GM18498 (cell line): Measurements from ENCODE around the gene FBXL17.

Experiments used
- ATAC-seq: cut with Tn5 transposase; IDR thresholded peaks from one replicate; pipeline ENCODE4 v1.9.1; 2021; ENCODE audit warnings: mild to moderate bottlenecking, moderate library complexity; ENCODE audit not compliant: unreplicated experiment

The FBXL17 gene

DNA sequence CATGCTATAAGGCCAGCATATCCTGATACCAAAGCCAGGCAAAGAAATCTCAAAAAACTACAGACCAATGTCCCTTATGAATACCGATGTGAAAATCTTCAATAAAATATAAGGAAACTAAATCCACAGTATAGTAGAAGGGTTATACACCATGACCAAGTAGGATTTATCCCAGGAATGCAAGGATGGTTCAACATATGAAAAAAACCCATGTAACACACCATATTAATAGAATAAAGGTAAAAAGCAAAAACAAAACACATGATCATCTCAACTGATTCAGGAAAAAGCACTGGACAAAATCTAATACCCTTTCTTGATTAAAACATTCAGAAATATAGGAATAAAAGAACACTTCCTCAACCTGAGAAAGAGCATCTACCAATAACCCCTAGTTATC is 6.1 kb downstream of the FBXL17 start:
- no peak for ATAC-seq

DNA sequence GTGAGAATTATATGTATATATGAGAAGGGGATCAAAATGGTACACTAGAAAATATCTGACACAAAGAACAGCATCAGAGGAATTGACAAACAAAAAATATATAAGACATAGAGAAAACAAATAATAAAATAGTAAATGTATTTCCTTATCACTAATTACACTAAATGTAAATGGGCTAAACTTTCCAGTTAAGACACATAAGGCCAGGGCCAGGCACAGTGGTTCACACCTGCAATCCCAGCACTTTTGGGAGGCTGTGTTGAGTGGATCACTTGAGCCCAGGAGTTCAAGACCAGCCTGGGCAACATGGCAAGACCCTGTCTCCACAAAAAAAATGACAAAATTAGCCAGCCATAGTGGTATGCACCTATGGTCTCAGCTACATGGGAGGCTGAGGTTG is 8.5 kb downstream of the FBXL17 start:
- ATAC-seq, result no peak

DNA sequence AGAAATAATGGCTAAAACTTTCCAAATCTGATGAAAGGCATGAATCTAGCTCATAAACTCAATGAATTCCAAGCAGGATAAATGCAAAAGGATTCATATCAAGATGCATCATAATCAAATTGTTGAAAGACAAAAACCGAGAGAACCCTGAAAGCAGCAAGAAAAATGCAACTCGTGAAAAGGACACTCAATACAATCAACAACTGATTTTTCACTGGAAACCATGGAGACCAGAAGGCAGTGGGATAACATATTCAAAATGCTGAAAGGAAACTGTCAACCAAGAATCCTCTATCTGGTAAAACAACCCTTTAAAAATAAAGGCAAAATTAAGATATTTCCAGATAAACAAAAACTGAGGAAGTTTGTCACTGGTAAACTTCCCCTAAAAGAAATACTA is 9.5 kb downstream of the FBXL17 start:
- ATAC-seq, result no peak

DNA sequence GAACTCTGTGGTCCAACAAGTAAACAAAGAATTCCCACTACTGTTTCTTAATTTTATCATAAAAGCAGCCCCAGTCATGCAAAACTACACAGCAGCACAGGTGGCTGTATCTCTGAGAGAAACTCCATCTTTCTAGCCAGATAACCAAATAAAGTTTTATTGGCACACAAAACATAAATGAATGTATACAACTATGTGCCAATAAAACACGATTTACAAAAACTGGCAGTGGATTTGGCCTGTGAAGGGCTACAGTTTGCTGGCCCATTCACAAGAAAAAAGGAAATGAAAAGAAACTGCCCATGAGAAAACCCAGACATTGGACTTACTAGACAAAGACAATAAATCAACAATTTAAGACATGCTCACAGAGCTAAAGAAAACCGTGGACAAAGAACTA is 10.6 kb downstream of the FBXL17 start:
- no peak for ATAC-seq

- ATAC-seq, result no peak
Measured at GRCh38 chr5:108369167-108369566, 12.7 kb downstream of the FBXL17 start.

DNA sequence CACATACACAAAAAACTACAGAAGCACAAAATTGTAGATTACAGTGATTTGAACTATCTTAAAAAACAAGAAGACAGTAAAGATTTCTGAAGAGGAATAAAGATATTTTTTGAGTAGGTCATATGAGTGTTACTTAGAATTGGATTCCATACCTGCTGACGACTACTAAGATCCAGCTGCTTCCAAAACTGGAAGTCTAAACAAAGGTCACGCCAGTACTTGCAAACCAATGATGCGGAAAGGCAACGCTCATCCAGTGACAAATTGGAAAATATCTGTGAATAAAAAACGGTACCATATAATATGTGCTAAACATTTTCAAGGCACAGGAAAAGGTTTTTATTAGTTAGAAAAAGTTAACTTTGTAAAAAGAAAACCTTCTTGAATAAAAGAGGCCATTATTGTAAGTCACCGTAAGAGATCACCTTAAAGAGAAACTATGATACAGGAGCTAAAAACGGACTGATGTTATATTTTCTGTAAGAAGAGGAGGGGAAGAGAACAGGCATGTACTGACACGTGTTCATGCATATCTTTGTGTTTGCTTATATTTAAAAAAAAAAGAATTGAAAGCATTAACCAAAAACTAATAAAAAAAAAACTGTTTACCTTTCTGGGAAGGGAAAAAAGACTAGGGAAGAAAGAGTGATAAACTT is 14.1 kb downstream of the FBXL17 start:
- no peak for ATAC-seq

- ATAC-seq, result no peak
Measured at GRCh38 chr5:108366500-108366899, 15.4 kb downstream of the FBXL17 start.

DNA sequence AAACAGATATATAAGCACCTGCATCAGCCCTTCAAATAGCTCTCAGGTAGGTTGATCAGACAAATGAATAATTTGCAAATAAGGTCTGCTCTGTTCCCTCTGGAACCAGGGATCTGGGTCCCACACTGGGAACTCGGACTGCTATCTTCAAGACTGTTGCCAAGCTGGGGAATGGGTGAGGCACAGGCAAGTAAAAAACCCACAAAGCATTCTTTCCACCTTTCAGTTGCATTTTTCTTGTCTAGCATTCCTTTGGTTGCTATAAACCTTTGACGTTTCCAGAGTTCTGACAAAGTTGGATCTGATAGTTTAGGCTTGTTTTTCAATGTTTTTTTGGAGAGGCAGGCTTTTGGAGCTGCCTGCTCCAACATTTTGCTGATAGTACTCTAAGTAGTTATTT is 20.1 kb downstream of the FBXL17 start:
- ATAC-seq, result no peak

GRCh38 chr5:108361239-108361638 is 20.7 kb downstream of the FBXL17 start:
- ATAC-seq, result no peak

GRCh38 chr5:108360280-108360679 is 21.6 kb downstream of the FBXL17 start:
- no peak for ATAC-seq

DNA sequence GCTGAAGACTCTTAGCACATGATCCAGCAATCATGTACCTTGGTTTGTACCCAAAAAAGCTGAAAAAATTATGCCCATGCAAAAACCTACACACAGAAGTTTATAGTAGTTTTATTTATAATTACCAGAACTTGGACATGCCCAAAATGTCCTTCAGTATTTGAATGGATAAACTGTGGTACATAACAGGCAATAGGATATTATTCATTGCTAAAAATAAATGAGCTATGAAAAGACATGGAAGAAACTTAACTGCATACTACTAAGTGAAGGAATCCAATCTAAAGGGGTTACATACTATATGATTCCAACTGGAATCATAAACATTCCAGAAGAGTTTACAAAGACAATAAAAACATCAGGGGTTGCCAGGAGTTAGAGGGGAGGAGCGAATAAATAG is 25.6 kb downstream of the FBXL17 start:
- ATAC-seq, result no peak

GRCh38 chr5:108353087-108353486 is 28.8 kb downstream of the FBXL17 start:
- ATAC-seq, result no peak

DNA sequence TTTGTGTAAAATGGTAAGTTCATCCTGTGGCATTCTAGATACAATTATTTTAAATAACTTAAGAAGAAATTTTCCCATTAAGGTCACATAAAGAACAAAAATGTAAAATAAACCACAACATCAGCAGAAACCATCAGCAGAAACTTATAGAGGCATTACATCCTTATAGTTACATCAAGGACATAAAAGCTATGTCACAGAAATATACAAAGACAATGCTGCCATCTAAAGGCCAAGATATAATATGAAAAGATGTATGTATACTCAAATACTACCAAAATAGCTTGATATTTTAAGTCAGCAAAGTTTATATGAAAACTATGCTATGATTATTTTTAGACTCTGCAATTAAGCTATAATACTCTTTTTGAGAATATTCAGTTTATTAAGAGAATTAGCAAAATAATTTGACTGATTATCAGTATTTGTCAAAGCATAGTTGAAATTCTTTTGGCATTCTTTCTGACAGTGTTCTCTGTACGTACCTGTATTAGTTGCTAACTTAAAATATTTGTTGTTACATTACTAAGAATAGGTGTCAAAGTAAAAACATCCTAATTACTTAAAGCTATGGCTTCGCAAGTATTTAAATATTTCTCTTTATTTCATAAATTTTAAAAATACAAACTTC is 36.2 kb downstream of the FBXL17 start:
- peak; percentile 80 for ATAC-seq

DNA sequence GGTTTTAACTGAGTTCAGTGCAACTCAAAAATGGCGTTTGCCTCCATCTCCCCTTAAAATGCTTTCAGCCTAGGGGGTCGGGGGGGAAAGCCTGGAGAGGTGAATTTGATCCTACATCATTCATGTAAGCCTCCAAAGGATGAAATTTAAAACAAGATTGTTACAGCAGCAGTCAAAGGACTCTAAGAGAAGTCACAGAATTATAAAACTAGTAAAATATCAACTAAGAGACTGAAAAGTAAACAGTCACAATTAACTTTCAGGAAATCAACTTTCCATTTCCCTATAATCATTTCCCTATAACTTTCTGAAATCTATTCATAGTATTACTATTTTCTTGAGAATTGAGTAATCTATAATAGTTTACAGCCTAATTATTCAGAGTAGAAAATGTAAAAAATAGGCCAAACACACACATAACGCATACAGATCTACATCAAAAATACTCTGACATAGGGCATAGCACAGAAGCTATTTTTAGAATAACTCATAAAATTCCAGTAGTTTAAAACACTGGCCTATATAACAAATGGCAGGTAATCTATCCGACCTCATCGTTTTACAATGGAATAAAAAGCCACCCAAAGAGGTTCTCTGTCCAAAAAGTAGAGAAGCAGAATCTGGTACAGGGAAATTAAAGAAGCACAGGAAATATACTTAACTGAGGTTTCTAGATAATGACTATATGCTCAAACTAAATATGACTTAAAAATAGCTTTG is 37.6 kb downstream of the FBXL17 start:
- no peak for ATAC-seq

GRCh38 chr5:108341866-108342265 is 40.0 kb downstream of the FBXL17 start:
- ATAC-seq, result no peak

DNA sequence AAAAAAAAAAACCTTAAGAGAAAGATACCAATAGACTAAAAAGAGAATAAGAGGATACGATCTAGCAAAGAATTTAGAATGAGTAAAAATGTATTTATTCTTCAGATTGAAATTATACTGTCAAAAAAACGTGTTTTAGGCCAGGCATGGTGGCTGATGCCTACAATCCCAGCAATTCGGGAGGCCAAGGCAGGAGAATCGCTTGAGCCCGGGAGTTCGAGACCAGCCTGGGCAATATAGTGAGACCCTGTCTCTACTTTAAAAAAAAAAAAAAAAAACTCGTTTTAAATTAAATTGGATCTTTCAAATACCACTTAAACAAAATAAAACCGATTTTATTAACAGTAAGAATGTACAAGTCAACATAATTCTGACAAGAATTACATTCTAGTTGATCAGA is 41.8 kb downstream of the FBXL17 start:
- ATAC-seq, result no peak

GRCh38 chr5:108339220-108339619 is 42.7 kb downstream of the FBXL17 start:
- no peak for ATAC-seq

GRCh38 chr5:108334225-108334624 is 47.7 kb downstream of the FBXL17 start:
- ATAC-seq, result no peak

GRCh38 chr5:108326982-108327381 is 54.9 kb downstream of the FBXL17 start:
- no peak for ATAC-seq

GRCh38 chr5:108324886-108325285 is 57.0 kb downstream of the FBXL17 start:
- no peak for ATAC-seq

- no peak for ATAC-seq
Measured at GRCh38 chr5:108321341-108321740, 60.6 kb downstream of the FBXL17 start.

DNA sequence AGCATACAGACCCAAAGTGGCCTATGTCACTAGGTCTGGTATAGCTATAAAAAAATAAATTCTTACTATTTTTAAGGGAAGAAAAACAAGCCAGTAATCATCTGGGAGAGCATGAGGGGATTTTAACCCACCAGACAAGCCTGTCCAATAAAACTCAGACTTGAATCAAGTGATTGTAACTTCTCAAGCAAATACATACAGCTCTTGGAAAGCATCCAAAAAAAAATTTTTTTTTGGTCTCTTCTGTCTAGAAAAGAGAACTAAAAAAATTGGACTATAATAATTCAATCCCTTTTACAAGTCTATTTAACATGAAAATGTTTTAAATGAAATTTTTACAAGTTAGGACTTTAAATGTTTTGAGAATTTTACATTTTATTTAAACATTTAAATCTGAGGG is 61.7 kb downstream of the FBXL17 start:
- ATAC-seq, result no peak
